ENCODE data around the gene ZG16B.

DNA sequence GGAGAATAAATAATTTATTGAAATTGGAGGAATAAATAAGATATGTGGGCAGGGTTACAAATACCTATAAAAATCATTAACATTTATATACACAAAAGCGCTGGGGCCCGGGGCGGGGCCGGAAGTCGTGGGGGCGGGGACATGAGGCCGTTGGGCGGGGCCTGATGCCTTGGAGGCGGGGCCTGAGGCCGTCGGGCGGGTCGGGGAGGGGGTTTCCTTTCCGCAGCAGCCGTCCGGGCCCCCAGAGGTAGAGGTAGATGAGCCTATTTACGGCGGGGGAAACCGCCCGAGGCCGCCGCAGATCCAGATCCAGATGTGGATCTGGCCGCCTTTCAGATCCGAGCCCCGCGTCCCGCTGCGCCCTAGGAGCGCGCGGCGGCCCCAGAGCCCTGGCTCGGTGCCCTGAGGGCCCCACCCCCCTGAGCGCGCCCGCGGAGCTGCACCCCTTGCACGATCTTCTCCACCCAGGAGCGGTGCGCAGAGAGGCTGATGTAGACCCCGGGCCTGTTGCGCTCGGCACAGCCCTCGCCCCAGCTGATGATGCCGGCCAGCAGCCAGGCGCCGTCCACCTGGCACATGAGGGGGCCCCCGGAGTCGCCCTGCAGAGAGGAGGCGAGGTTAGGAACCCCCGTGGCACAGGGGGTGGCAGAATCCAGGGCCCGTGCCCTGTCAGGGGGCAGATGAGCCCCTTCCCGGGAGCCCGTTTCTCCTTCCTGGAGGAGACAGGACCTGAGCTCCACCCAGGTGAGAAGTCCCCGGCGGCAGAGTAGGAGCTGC lies 22.8 kb downstream of the ZG16B start:
- TF ChIP-seq, protein P1, sequence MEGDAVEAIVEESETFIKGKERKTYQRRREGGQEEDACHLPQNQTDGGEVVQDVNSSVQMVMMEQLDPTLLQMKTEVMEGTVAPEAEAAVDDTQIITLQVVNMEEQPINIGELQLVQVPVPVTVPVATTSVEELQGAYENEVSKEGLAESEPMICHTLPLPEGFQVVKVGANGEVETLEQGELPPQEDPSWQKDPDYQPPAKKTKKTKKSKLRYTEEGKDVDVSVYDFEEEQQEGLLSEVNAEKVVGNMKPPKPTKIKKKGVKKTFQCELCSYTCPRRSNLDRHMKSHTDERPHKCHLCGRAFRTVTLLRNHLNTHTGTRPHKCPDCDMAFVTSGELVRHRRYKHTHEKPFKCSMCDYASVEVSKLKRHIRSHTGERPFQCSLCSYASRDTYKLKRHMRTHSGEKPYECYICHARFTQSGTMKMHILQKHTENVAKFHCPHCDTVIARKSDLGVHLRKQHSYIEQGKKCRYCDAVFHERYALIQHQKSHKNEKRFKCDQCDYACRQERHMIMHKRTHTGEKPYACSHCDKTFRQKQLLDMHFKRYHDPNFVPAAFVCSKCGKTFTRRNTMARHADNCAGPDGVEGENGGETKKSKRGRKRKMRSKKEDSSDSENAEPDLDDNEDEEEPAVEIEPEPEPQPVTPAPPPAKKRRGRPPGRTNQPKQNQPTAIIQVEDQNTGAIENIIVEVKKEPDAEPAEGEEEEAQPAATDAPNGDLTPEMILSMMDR (IDR thresholded peaks at IDR 0.05; ENCODE audit: low read depth, low read length) = no peak
- TF ChIP-seq EZH2phosphoT487 (IDR thresholded peaks at IDR 0.05; ENCODE audit: low read depth) = no peak
